OCI-LY7 (cell line): ENCODE measurements around the gene LMX1A. TPM values are rescaled to one million over a fixed set of nuclear protein-coding genes. Genes with fewer than 3 reads are reported as not detected.

Experiments used
- BruUV-seq: library from RNA; stranded (reverse); fragments of 400-500 nt; replicated peaks from 2 replicates; lab custom pipeline; 2021; lab: Mats Ljungman, UMichigan
- CTCF ChIA-PET: fragments of 300-600 bp; sonication (Branson Sonifier 250); formaldehyde crosslinking; loops from one replicate; lab custom pipeline; 2022; ENCODE audit warnings: antibody characterized with exemption; ENCODE audit not compliant: unreplicated experiment; lab: Charles Lee
- POLR2A ChIA-PET: fragments of 300-600 bp; sonication (Branson Sonifier 250); formaldehyde crosslinking; loops from one replicate; lab custom pipeline; 2022; ENCODE audit warnings: antibody characterized with exemption; lab: Charles Lee
- DNase-seq: peaks from one replicate; pipeline ENCODE4 v3.0.0-alpha.2; 2015; ENCODE audit warnings: low spot score
- H2AFZ ChIP-seq: fragments of 200-600 bp; sonication (generic), shearing (Covaris generic); 2 replicates; pipeline ENCODE4 v1.6.1; 2014; ENCODE audit warnings: mild to moderate bottlenecking, antibody characterized with exemption, low read length, moderate library complexity
- H3K27ac ChIP-seq: fragments of 200-600 bp; sonication (generic); 2 replicates; pipeline ENCODE4 v1.5.1; 2014; ENCODE audit warnings: mixed run types, low read depth, mild to moderate bottlenecking, moderate library complexity, low read length, inconsistent platforms; ENCODE audit not compliant: poor library complexity, severe bottlenecking
- H3K36me3 ChIP-seq: fragments of 200-600 bp; sonication (generic); 2 replicates; pipeline ENCODE4 v1.6.1; 2014; ENCODE audit warnings: mild to moderate bottlenecking, antibody characterized with exemption, low read length, moderate library complexity, mixed read lengths; ENCODE audit not compliant: insufficient read depth
- H3K4me1 ChIP-seq: fragments of 200-600 bp; sonication (generic); 2 replicates; pipeline ENCODE4 v1.5.1; 2014; ENCODE audit warnings: mild to moderate bottlenecking, low read length; ENCODE audit not compliant: insufficient read depth, poor library complexity, severe bottlenecking
- H3K4me2 ChIP-seq: fragments of 200-600 bp; sonication (generic); 2 replicates; pipeline ENCODE4 v1.6.1; 2014; ENCODE audit warnings: mild to moderate bottlenecking, low read length
- H3K4me3 ChIP-seq: fragments of 200-600 bp; sonication (generic); 2 replicates; pipeline ENCODE4 v1.5.1; 2014; ENCODE audit warnings: mild to moderate bottlenecking, low read depth, low read length; ENCODE audit not compliant: poor library complexity, severe bottlenecking
- H3K79me2 ChIP-seq: fragments of 200-600 bp; sonication (generic); 2 replicates; pipeline ENCODE4 v1.6.1; 2016; ENCODE audit warnings: low read depth, mild to moderate bottlenecking, low read length, moderate library complexity, mixed read lengths; ENCODE audit not compliant: insufficient read depth
- H3K9me2 ChIP-seq: fragments of 200-600 bp; sonication (generic); 2 replicates; pipeline ENCODE4 v1.6.1; 2016; ENCODE audit warnings: mild to moderate bottlenecking, low read length, mixed read lengths; ENCODE audit not compliant: insufficient read depth
- H3K9me3 ChIP-seq: fragments of 200-600 bp; sonication (generic); 2 replicates; pipeline ENCODE4 v1.6.1; 2014; ENCODE audit warnings: mild to moderate bottlenecking, mixed run types, low read length, mixed read lengths
- H4K20me1 ChIP-seq: fragments of 200-600 bp; sonication (generic); 2 replicates; pipeline ENCODE4 v1.6.1; 2014; ENCODE audit warnings: mild to moderate bottlenecking, antibody characterized with exemption, low read length, moderate library complexity, mixed read lengths; ENCODE audit not compliant: insufficient read depth
- EZH2phosphoT487 ChIP-seq: fragments of 200-600 bp; sonication (generic); IDR thresholded peaks from 2 replicates; pipeline ENCODE4 v1.6.1; 2018; ENCODE audit warnings: low read depth, borderline replicate concordance, mild to moderate bottlenecking, mixed run types, antibody characterized with exemption, low read length, moderate library complexity, mixed read lengths
- intact Hi-C: fragments of 100-400 bp; cut with micrococcal nuclease; formaldehyde crosslinking; loops from one replicate; pipeline ENCODE4 v1.10.0; 2022; ENCODE audit not compliant: unreplicated experiment
- total RNA-seq, 2 experiments: library from RNA; depleted of rRNA in 1 of 2; stranded (reverse); fragments of >200 nt in 1 of 2; shearing (Covaris generic) in 1 of 2; gene quantifications; 2 replicates each; pipeline ENCODE4 v1.2.3, GENCODE V29; 2014 to 2022
- TF ChIP-seq, protein P1 (sequence below): fragments of 200-600 bp; sonication (generic); conservative IDR thresholded peaks from 2 replicates; pipeline ENCODE4 v1.5.1; 2014; ENCODE audit warnings: mild to moderate bottlenecking, antibody characterized with exemption, low read length, moderate library complexity, mixed read lengths

The LMX1A gene
- total RNA-seq, 2 experiments from 2014 or later: not detected

DNA sequence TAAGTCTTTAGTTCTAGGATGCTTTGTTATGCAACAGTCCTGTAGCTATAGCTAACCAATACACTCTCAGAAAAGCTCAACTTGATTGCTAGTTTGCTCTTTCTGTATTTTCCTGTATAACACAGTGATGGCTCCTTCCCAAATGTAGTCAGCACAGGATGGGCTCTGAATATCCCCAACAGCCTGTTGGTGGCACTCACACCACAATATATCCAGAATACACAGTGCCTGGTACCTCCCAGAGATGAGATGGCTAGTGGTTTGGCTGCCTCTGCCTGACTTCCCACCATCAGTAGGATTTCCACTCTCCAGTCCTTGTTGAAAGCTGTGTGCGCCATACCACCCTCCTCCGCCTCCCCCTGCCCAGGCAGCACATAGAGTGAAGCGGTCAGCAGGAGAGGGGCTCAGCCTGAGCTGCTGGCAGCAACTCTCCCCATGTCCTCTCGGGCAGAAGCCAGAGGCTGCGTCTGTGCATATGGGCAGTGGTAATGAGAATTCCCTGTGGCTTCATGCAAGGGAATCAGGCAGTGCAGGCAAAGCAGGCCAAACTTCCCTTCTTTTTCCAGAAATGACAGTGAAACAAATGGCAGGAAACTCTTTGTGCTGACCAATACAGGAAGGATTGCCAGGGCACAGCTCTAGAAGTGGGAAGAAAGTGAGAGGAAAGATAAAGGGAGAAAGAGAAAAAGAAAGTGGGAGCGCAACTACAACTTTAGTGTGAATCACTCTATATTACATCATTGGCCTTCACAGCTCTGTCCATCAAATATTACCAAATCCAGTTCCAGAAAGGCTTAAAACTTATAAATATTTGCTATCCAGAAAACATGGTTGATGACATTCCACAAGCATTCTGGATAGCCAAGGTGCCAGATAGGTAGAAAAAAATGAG is 49.7 kb downstream of the LMX1A start:
- TF ChIP-seq EZH2phosphoT487: no peak
- TF ChIP-seq, protein P1, sequence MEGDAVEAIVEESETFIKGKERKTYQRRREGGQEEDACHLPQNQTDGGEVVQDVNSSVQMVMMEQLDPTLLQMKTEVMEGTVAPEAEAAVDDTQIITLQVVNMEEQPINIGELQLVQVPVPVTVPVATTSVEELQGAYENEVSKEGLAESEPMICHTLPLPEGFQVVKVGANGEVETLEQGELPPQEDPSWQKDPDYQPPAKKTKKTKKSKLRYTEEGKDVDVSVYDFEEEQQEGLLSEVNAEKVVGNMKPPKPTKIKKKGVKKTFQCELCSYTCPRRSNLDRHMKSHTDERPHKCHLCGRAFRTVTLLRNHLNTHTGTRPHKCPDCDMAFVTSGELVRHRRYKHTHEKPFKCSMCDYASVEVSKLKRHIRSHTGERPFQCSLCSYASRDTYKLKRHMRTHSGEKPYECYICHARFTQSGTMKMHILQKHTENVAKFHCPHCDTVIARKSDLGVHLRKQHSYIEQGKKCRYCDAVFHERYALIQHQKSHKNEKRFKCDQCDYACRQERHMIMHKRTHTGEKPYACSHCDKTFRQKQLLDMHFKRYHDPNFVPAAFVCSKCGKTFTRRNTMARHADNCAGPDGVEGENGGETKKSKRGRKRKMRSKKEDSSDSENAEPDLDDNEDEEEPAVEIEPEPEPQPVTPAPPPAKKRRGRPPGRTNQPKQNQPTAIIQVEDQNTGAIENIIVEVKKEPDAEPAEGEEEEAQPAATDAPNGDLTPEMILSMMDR: no peak
- no peaks in the 10 kb centered on the region for H3K4me1 ChIP-seq
- intact Hi-C loops: no loop called here
- no peak overlapping the region for H2AFZ ChIP-seq
- no TSS peak for BruUV-seq
- H4K20me1 ChIP-seq: no peaks in the 10 kb centered on the region
- H3K27ac ChIP-seq: no peak overlapping the region
- H3K79me2 ChIP-seq: no peaks in the 10 kb centered on the region
- DNase-seq: no peak
- H3K9me3 ChIP-seq: no peaks in the 10 kb centered on the region
- CTCF ChIA-PET: no interaction called here
- H3K36me3 ChIP-seq: no peaks in the 10 kb centered on the region
- no peak overlapping the region for H3K4me3 ChIP-seq
- POLR2A ChIA-PET: interaction anchor here (0.6 kb wide), 1 partner anchor 43 kb away, joined by 4 read pairs; no protein-coding TSS in a partner anchor
- no peaks in the 10 kb centered on the region for H3K9me2 ChIP-seq
- H3K4me2 ChIP-seq: no peak overlapping the region

- CTCF ChIA-PET: no interaction called here
- H3K4me2 ChIP-seq: no peak overlapping the region
- H4K20me1 ChIP-seq: no peaks in the 10 kb centered on the region
- no peaks in the 10 kb centered on the region for H3K79me2 ChIP-seq
- H3K36me3 ChIP-seq: no peaks in the 10 kb centered on the region
- H3K9me3 ChIP-seq: no peaks in the 10 kb centered on the region
- intact Hi-C loops: no loop called here
- no TSS peak for BruUV-seq
- H3K27ac ChIP-seq: no peak overlapping the region
- no peak for DNase-seq
- no peak overlapping the region for H2AFZ ChIP-seq
- H3K4me1 ChIP-seq: no peaks in the 10 kb centered on the region
- no peaks in the 10 kb centered on the region for H3K9me2 ChIP-seq
- TF ChIP-seq, protein P1: no peak
- TF ChIP-seq EZH2phosphoT487: no peak
- H3K4me3 ChIP-seq: no peak overlapping the region
- POLR2A ChIA-PET: interaction anchor here (1.0 kb wide), 1 partner anchor 10 kb away, joined by 8 read pairs; no protein-coding TSS in a partner anchor
These were observed 53.1 kb downstream of the LMX1A start for GRCh38 chr1:165303386-165303785.

- intact Hi-C loops: no loop called here
- Histone ChIP-seq H3K4me1 (no peaks in the 10 kb centered on the region), H3K27ac (no peak overlapping the region), H2AFZ (no peak overlapping the region), H3K9me3 (no peaks in the 10 kb centered on the region), H3K9me2 (no peaks in the 10 kb centered on the region), H4K20me1 (no peaks in the 10 kb centered on the region), H3K4me3 (no peak overlapping the region), H3K79me2 (no peaks in the 10 kb centered on the region), H3K4me2 (no peak overlapping the region), H3K36me3 (no peaks in the 10 kb centered on the region)
- TF ChIP-seq, protein P1: no peak
- no peak for TF ChIP-seq EZH2phosphoT487
- CTCF ChIA-PET: no interaction called here
- DNase-seq: no peak
- POLR2A ChIA-PET: no interaction called here
- no TSS peak for BruUV-seq
These were observed 56.1 kb downstream of the LMX1A start for GRCh38 chr1:165300400-165300903.
